Measurements from ENCODE around the gene GKN2.

Gene GKN2, protein sequence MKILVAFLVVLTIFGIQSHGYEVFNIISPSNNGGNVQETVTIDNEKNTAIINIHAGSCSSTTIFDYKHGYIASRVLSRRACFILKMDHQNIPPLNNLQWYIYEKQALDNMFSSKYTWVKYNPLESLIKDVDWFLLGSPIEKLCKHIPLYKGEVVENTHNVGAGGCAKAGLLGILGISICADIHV

GRCh38 chr2:68952887-68953521 lies at the start of gene GKN2:
GKN2 (minus strand) TSS chr2:68952893; CDS start chr2:68952861, 32 bp downstream.
- DNase-seq, result no peak

DNA sequence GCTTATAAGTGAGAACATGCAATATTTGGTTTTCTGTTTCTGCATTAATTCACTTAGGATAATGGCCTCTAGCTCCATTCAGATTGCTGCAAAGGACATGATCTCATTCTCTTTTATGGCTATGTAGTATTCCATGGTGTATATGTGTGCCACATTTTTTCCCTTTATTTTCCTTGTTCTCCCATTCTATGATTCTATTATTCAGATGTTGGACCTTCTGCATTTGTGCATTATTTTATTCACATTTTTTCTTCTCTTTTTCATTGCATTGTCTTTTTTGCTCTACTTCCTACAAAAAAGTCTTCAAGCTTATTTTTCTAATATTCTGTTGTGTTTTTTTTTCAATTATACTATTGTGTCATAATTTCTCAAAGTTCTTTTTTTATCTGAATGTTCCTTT lies 49.2 kb upstream of the GKN2 start:
- DNase-seq, result no peak

DNA sequence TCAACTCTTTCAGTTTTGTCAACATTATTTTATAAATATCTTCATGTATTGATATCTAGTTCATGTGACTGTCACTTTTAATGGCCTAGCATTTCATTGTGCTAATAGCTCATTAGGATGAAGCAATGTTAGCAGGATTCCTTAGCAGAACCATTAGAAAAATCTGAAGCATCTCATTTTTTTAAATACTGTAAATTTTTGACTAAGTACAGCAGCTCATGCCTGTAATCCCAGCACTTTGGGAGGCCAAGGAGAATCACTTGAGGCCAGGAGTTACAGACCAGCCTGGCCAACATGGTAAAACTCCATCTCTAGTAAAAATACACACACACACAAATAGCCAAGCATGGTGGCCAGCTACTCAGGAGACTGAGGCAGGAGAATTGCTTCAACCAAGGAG lies 44.7 kb upstream of the GKN2 start:
- DNase-seq, result no peak

GRCh38 chr2:68995916-68996315 lies 43.2 kb upstream of the GKN2 start:
- no peak for DNase-seq

GRCh38 chr2:68994864-68995263 lies 42.2 kb upstream of the GKN2 start:
- no peak for DNase-seq

- no peak for DNase-seq
Observed at GRCh38 chr2:68993660-68994059, 41.0 kb upstream of the GKN2 start.

DNA sequence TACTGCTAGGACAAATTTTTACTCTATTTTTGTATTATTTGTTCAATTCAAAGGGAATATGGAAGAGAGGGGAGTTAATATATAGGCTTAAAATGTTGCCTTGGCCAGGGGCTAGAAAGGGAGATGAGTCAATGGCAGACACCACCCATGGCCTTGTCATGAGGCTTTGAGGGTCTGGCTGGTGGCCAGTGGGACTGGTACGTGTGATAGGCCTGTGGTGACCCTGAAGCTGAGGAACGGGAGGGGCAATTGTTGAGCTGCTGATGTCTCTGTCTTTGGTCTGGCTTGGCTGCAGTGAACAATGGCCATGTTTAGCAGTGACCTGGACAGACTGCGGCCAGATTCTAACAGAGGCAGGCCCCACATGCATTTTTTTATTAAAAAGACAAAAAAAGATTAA lies 40.2 kb upstream of the GKN2 start:
- no peak for DNase-seq

DNA sequence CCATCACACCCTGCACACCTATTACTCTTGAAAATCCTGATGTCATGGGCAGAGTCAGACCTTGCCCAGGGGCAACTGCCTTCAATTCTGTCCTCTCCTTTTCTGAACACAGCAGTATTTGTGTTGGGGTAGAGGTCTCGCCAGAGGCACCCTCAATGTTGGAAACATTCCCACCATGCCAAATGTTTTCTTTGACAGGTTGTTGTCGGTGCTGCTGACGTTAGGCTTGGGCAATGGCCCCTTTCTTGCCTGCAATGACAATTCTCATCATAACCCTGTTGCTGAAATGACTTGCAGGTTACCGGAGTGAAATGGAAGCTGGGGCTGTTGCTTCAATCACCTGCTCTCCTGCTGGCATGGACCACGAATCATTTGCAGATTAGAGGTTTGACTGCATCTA lies 39.6 kb upstream of the GKN2 start:
- no peak for DNase-seq

DNA sequence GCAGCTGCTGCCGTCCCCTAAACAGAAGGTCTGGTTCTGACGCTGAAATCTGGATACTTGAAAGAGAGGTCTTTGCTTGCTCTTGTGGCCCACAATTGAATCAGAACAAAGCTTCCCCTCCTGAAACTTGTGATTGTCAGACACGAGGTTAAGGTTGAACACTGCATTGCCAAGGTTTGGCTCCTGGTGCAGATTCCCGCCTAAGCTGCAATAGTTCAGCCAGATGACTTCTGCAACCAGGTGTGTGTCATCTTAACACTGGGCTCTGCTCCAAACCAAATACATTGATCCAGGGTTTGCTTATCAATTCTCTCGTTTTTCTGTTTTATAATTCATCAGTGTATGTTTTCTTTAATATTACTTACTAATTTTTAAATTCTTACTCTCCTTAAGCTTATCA lies 36.3 kb upstream of the GKN2 start:
- no peak for DNase-seq

- no peak for DNase-seq
Observed at GRCh38 chr2:68987021-68987503, 34.4 kb upstream of the GKN2 start.

- DNase-seq, result no peak
Observed at GRCh38 chr2:68980956-68981355, 28.3 kb upstream of the GKN2 start.

DNA sequence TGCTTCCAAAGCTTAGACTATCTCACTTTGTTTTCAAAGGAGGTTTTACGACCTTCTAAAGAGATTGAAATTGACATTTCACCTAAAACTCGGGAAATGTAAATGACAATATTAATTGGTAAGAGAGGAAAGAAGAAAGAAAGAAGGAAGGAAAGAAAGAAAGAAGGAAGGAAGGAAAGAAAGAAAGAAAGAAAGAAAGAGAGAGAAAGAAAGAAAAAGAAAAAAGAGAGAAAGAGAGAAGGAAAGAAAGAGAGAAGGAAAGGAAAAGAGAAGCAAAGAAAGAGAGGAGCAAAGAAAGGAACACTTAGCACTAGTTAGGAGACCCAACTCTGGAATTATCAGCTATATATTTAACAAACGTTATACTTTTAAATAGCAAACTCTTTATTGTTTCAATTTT lies 25.4 kb upstream of the GKN2 start:
- no peak for DNase-seq

DNA sequence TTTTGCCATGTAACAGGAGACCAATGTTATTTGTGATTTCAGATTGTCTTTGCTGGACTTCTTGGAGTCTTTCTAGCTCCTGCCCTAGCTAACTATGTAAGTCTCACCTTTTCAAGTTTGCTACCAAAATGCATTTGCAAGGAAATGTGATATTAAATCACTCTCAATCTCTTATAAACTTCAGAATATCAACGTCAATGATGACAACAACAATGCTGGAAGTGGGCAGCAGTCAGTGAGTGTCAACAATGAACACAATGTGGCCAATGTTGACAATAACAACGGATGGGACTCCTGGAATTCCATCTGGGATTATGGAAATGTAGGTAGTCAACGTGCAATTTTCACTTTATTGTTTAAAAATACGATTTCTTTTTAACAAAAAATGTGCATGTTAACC lies 24.8 kb upstream of the GKN2 start:
- DNase-seq, result no peak

- DNase-seq, result no peak
Observed at GRCh38 chr2:68975844-68976243, 23.2 kb upstream of the GKN2 start.

- DNase-seq, result no peak
Observed at GRCh38 chr2:68974946-68975665, 22.4 kb upstream of the GKN2 start.

- DNase-seq, result no peak
Observed at GRCh38 chr2:68974251-68974650, 21.6 kb upstream of the GKN2 start, which contains the start of gene GKN1. GKN1 (plus strand) TSS chr2:68974636; CDS start chr2:68974678, 42 bp downstream.

DNA sequence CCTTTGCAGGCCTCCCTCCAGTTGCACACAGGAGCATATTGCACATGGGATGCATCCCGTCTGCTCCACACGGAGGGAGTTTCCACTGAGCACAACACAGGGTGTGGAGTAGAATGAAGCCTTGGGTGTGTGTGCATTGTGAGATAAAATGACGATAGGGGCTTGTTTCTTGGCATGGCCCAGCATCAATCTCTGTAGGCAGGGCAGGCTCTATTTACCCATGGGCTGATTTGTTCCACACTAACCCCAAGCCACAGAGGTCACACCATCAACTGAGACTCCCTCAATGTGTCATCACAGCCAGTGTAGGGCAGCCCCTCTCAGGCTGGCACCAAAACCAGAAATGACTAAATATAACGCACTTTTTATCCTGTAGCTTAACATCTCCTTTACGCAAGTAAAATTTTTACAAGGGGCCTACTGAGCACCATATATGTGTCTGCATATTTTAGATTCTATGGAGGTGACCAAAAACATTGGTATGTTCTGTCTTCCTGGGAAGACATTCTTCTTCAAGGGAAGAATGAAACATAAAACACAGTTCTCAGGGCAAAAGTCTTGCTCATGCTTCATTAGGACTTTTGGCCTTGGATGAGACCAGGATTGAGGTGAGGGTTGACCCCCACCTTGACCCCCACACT lies 19.0 kb upstream of the GKN2 start:
- DNase-seq, result no peak

DNA sequence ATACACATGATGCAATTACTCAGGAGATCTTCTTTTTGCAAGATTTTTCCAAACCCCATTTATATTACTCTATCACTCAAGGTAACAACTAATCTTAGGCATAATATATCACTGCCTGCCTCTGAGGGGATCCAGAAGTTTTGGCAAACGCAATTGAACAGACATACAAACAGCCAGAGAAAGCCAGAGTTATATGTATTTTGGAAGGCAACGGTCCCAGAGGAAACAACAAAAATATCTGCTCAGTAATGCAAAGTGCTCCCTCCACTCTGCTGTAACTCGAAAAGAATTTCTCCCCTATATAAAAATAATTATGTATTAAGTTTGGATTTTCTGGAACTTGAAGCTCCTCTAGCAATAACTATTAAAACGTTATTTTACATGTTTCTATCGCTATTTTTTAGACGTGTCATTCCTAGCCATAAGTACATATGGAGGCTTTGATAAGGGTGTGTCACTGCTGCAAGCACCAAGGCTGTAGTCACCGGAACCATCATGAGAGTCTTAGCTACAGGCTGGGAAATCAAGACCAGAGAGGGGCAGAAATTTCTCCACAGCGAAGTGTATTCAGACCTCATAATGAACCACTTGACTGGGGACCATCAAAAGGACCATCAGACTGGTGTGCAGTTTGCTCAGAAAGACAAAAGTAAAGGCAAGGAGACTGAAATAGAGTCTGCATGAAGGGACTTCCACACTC lies 18.0 kb upstream of the GKN2 start:
- no peak for DNase-seq

GRCh38 chr2:68969736-68970490 lies 17.2 kb upstream of the GKN2 start:
- DNase-seq, result no peak

GRCh38 chr2:68968221-68968620 lies 15.5 kb upstream of the GKN2 start:
- DNase-seq, result no peak

- DNase-seq, result no peak
Observed at GRCh38 chr2:68964282-68964681, 11.6 kb upstream of the GKN2 start.

GRCh38 chr2:68961380-68961779 lies 8.7 kb upstream of the GKN2 start:
- DNase-seq, result no peak

Data from activated CD4-positive, alpha-beta T cell treated with anti-CD3 and anti-CD28 coated beads, Interleukin-2, amount 50 U/mL, for 4 hours (primary cell).